Neural progenitor cell (in vitro differentiated cells): ENCODE results near the gene CTDSP2. TPM values are rescaled to one million over a fixed set of nuclear protein-coding genes. Genes with fewer than 3 reads are reported as not detected.
A peak's percentile ranks its signal among the peaks of the same experiment; 100 is the strongest.
"Not testable (repeated sequence)": the region's sequence is repeated elsewhere in the genome, so short reads cannot be mapped to it uniquely, and the experiment has no call there.

Experiments used
- DNase-seq: peaks from one replicate; pipeline ENCODE4 v3.0.0-alpha.2; 2016; ENCODE audit warnings: low spot score
- H2AFZ ChIP-seq: fragments of 200-600 bp; sonication (generic); replicated peaks from 2 replicates; pipeline ENCODE4 v1.6.1; 2016; ENCODE audit warnings: antibody characterized with exemption
- H3F3A ChIP-seq: fragments of 200-600 bp; sonication (generic); 2 replicates; pipeline ENCODE4 v1.6.1; 2016; ENCODE audit warnings: antibody characterized with exemption, low read depth
- H3K27ac ChIP-seq: fragments of 200-600 bp; sonication (generic); 2 replicates; pipeline ENCODE4 v1.5.1; 2016; ENCODE audit warnings: mild to moderate bottlenecking
- H3K27me3 ChIP-seq: fragments of 200-600 bp; sonication (generic); 2 replicates; pipeline ENCODE4 v1.6.1; 2016; ENCODE audit warnings: mild to moderate bottlenecking, moderate library complexity
- H3K36me3 ChIP-seq: fragments of 200-600 bp; sonication (generic); 2 replicates; pipeline ENCODE4 v1.5.1; 2016
- H3K4me1 ChIP-seq: fragments of 200-600 bp; sonication (generic); 2 replicates; pipeline ENCODE4 v1.6.1; 2016; ENCODE audit warnings: mixed run types
- H3K4me2 ChIP-seq: fragments of 200-600 bp; sonication (generic); 2 replicates; pipeline ENCODE4 v1.6.1; 2016
- H3K4me3 ChIP-seq: fragments of 200-600 bp; sonication (generic); 2 replicates; pipeline ENCODE4 v1.5.1; 2016
- H3K79me2 ChIP-seq: fragments of 200-600 bp; sonication (generic); 2 replicates; pipeline ENCODE4 v1.6.1; 2016; ENCODE audit warnings: low read depth
- H3K9ac ChIP-seq: fragments of 200-600 bp; sonication (generic); 2 replicates; pipeline ENCODE4 v1.6.1; 2016
- H3K9me3 ChIP-seq: fragments of 200-600 bp; sonication (generic); 2 replicates; pipeline ENCODE4 v1.5.1; 2016; ENCODE audit warnings: low read depth
- H4K20me1 ChIP-seq: fragments of 200-600 bp; sonication (generic); 2 replicates; pipeline ENCODE4 v1.6.1; 2016; ENCODE audit warnings: low read depth
- H3K27ac Mint-ChIP-seq: 3 replicates; pipeline ENCODE4 v1.8.0; 2021; ENCODE audit warnings: mixed read lengths
- H3K27me3 Mint-ChIP-seq: 2 replicates; pipeline ENCODE4 v1.8.0; 2022; ENCODE audit warnings: low read depth, mild to moderate bottlenecking, inconsistent platforms, moderate library complexity, mixed read lengths; ENCODE audit not compliant: insufficient read depth
- H3K36me3 Mint-ChIP-seq: 3 replicates; pipeline ENCODE4 v1.8.0; 2021; ENCODE audit warnings: mixed read lengths
- H3K4me1 Mint-ChIP-seq: 3 replicates; pipeline ENCODE4 v1.8.0; 2021; ENCODE audit warnings: mixed read lengths
- H3K4me3 Mint-ChIP-seq: 3 replicates; pipeline ENCODE4 v1.8.0; 2021; ENCODE audit warnings: mild to moderate bottlenecking, moderate library complexity, mixed read lengths
- H3K9me3 Mint-ChIP-seq: 3 replicates; pipeline ENCODE4 v1.8.0; 2020; ENCODE audit warnings: mixed read lengths
- EZH2 ChIP-seq: fragments of 200-600 bp; sonication (generic); IDR thresholded peaks from 2 replicates; pipeline ENCODE4 v1.6.1; 2017; ENCODE audit warnings: antibody characterized with exemption, mild to moderate bottlenecking, moderate library complexity
- EZH2phosphoT487 ChIP-seq: fragments of 200-600 bp; sonication (generic); IDR thresholded peaks from 2 replicates; pipeline ENCODE4 v1.6.1; 2017; ENCODE audit warnings: antibody characterized with exemption
- total RNA-seq: library from RNA; depleted of rRNA; stranded (reverse); fragments of >200 nt; gene quantifications from 2 replicates; pipeline ENCODE4 v1.2.3, GENCODE V29; 2015; ENCODE audit warnings: low replicate concordance
- TF ChIP-seq, protein P1 (sequence below): fragments of 200-600 bp; sonication (generic); IDR thresholded peaks from 2 replicates; pipeline ENCODE4 v1.5.1; 2017; ENCODE audit warnings: antibody characterized with exemption, mild to moderate bottlenecking

Gene CTDSP2
- total RNA-seq, 1 donor from 2014 or later, result 43.6 TPM

DNA sequence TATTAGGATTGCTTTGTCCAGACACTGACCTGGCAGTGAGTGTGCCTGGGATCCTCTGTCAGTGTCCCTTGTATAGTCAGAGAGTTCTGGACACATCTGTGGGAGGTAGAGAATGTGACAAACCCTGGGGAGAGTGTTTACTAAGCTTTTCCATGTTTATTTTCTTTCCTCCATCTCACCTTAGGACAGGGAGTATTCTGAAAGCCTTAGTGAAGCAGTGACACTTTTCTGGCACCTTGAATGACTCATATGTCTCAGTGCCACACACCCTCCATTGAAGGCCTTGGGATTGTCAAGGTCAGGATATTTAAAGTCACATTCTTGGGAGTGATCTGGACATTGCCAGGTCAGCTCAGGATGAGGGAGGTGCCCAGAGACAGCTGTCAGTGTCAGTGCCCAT is 34.9 kb upstream of the CTDSP2 start:
- H3K79me2 ChIP-seq, result no peaks in the 10 kb centered on the region
- no peak overlapping the region for H3K4me3 ChIP-seq
- H3K9me3 Mint-ChIP-seq, result peaks cover 17% of the 10 kb centered on the region
- H3K36me3 ChIP-seq, result no peaks in the 10 kb centered on the region
- H3K4me2 ChIP-seq, result no peak overlapping the region
- no peak overlapping the region for H2AFZ ChIP-seq
- no peak overlapping the region for H3K27ac ChIP-seq
- H4K20me1 ChIP-seq, result no peaks in the 10 kb centered on the region
- no peak overlapping the region for H3K9ac ChIP-seq
- H3K27me3 Mint-ChIP-seq, result peaks cover 9% of the 10 kb centered on the region
- TF ChIP-seq, protein P1, sequence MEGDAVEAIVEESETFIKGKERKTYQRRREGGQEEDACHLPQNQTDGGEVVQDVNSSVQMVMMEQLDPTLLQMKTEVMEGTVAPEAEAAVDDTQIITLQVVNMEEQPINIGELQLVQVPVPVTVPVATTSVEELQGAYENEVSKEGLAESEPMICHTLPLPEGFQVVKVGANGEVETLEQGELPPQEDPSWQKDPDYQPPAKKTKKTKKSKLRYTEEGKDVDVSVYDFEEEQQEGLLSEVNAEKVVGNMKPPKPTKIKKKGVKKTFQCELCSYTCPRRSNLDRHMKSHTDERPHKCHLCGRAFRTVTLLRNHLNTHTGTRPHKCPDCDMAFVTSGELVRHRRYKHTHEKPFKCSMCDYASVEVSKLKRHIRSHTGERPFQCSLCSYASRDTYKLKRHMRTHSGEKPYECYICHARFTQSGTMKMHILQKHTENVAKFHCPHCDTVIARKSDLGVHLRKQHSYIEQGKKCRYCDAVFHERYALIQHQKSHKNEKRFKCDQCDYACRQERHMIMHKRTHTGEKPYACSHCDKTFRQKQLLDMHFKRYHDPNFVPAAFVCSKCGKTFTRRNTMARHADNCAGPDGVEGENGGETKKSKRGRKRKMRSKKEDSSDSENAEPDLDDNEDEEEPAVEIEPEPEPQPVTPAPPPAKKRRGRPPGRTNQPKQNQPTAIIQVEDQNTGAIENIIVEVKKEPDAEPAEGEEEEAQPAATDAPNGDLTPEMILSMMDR, result no peak
- TF ChIP-seq EZH2, result no peak
- no peak for TF ChIP-seq EZH2phosphoT487
- H3F3A ChIP-seq, result peaks cover 3% of the 10 kb centered on the region
- no peak overlapping the region for H3K4me3 Mint-ChIP-seq
- DNase-seq, result no peak
- no peaks in the 10 kb centered on the region for H3K27me3 ChIP-seq
- no peaks in the 10 kb centered on the region for H3K36me3 Mint-ChIP-seq
- H3K9me3 ChIP-seq, result no peaks in the 10 kb centered on the region
- peak overlapping the region; percentile 59 for H3K27ac Mint-ChIP-seq
- H3K4me1 Mint-ChIP-seq, result no peaks in the 10 kb centered on the region
- H3K4me1 ChIP-seq, result no peaks in the 10 kb centered on the region

DNA sequence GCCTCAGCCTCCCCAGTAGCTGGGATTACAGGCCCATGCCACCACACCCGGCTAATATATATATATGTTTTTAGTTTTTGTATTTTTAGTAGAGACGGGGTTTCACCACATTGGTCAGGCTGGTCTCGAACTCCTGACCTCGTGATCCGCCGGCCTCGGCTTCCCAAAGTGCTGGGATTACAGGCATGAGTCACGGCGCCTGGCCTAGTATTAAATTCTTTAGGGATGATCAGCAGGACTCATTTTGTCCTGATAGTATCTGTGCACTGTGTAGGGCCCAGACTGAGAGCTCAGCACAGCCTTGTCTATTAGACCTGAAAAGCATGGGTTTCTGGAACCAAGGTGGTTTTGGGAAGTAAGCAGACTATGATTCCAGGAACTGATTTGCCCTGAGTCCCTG is 34.5 kb upstream of the CTDSP2 start:
- H3K4me3 Mint-ChIP-seq, H3K27me3 ChIP-seq, H2AFZ ChIP-seq, H3K36me3 ChIP-seq, H3K9ac ChIP-seq, H3F3A ChIP-seq, H3K36me3 Mint-ChIP-seq, H3K4me1 ChIP-seq, H3K27ac ChIP-seq, H3K4me2 ChIP-seq, H3K79me2 ChIP-seq, H3K9me3 ChIP-seq, H4K20me1 ChIP-seq, DNase-seq, H3K4me1 Mint-ChIP-seq, H3K4me3 ChIP-seq, H3K27me3 Mint-ChIP-seq: not testable (repeated sequence)
- H3K27ac Mint-ChIP-seq, result peak overlapping the region; percentile 59
- H3K9me3 Mint-ChIP-seq, result peaks cover 17% of the 10 kb centered on the region

DNA sequence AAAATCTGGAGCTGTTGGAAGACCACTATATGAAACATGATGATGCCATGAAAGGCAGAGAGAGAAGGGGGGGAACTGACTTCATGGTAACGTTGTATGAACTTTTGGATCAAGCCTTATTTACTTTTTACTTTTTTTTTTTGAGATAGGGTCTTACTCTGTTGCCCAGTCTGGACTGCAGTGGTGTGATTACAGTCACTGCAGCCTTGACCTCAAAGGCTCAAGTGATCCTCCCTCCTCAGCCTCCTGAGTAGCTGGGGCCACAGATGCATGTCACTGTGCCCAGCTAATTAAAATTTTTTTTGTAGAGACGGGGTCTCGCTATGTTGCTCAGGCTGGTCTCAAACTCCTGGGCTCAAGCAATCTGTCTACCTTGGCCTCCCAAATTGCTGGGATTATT is 31.3 kb upstream of the CTDSP2 start:
- peaks cover 3% of the 10 kb centered on the region for H3F3A ChIP-seq
- no peak overlapping the region for H2AFZ ChIP-seq
- no peak overlapping the region for H3K4me2 ChIP-seq
- no peaks in the 10 kb centered on the region for H3K4me1 ChIP-seq
- peaks cover 5% of the 10 kb centered on the region for H3K9me3 Mint-ChIP-seq
- no peaks in the 10 kb centered on the region for H3K79me2 ChIP-seq
- DNase-seq, result no peak
- H3K27me3 Mint-ChIP-seq, result peaks cover 9% of the 10 kb centered on the region
- no peak overlapping the region for H3K4me3 ChIP-seq
- H3K27ac ChIP-seq, result no peak overlapping the region
- no peak overlapping the region for H3K9ac ChIP-seq
- H3K9me3 ChIP-seq, result no peaks in the 10 kb centered on the region
- H3K4me3 Mint-ChIP-seq, result no peak overlapping the region
- TF ChIP-seq EZH2phosphoT487 (no peak), EZH2 (no peak)
- TF ChIP-seq, protein P1, result no peak
- H3K27me3 ChIP-seq, result no peaks in the 10 kb centered on the region
- no peaks in the 10 kb centered on the region for H3K36me3 ChIP-seq
- H3K4me1 Mint-ChIP-seq, result no peaks in the 10 kb centered on the region
- H4K20me1 ChIP-seq, result no peaks in the 10 kb centered on the region
- no peaks in the 10 kb centered on the region for H3K36me3 Mint-ChIP-seq
- H3K27ac Mint-ChIP-seq, result no peak overlapping the region

DNA sequence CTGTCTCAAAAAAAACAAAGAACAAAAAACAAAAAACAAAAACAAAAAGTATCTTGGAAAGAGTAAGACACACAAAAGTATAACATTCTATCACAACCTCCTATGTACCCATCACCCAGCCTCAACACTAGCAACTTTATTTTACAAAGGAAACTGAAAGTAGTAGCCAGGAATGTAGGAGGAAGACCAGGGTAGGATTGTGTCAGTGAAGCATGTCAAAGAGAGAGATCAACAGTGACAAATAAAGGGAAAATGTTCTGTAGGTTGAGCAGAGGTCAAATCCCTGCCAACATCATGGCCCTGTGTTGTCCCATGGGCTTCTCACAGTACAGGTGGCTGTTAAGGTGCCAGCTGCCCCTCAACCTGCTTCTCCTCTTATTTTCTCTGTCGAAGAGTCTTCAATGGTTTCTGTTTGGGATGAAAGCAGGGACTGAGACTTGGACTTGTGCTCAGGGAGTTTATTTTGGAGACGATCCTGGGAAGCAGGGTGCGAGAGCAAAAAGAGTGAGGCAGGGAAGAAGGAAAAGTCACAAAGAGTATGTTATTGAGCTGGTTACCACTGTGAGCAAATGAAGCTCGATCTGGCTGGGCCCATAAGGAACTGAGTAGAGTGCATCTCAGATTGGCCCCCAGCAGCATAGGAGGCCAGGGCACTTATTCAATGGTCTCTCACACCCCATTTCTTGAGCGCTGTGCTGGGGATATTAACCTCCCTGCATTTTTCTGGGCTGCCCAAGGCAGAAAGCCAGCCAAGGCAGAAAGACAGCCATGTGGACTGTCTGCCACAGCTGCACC is 29.4 kb upstream of the CTDSP2 start:
- H3F3A ChIP-seq, result peaks cover 3% of the 10 kb centered on the region
- H3K4me3 Mint-ChIP-seq, result no peak overlapping the region
- H3K36me3 ChIP-seq, result no peaks in the 10 kb centered on the region
- no peak overlapping the region for H3K27ac Mint-ChIP-seq
- no peaks in the 10 kb centered on the region for H3K9me3 ChIP-seq
- H3K9ac ChIP-seq, result no peak overlapping the region
- no peaks in the 10 kb centered on the region for H3K36me3 Mint-ChIP-seq
- no peak overlapping the region for H3K4me3 ChIP-seq
- H3K4me2 ChIP-seq, result no peak overlapping the region
- DNase-seq, result no peak
- TF ChIP-seq EZH2phosphoT487, result no peak
- no peak for TF ChIP-seq EZH2
- TF ChIP-seq, protein P1, result no peak
- H3K27me3 Mint-ChIP-seq, result peaks cover 6% of the 10 kb centered on the region
- H3K79me2 ChIP-seq, result no peaks in the 10 kb centered on the region
- no peaks in the 10 kb centered on the region for H4K20me1 ChIP-seq
- H2AFZ ChIP-seq, result no peak overlapping the region
- H3K4me1 Mint-ChIP-seq, result no peaks in the 10 kb centered on the region
- H3K9me3 Mint-ChIP-seq, result peaks cover 5% of the 10 kb centered on the region
- H3K27me3 ChIP-seq, result no peaks in the 10 kb centered on the region
- no peaks in the 10 kb centered on the region for H3K4me1 ChIP-seq
- no peak overlapping the region for H3K27ac ChIP-seq
